Kidney (tissue), 14 donors: ENCODE measurements around the gene HOXC5. TPM values are rescaled to one million over a fixed set of nuclear protein-coding genes. Genes with fewer than 3 reads are reported as not detected.

ENCODE experiments used
- DNase-seq, 5 donors: peaks; one replicate each; pipeline ENCODE4 v3.0.0-alpha.2; 2013 to 2020
- FAIRE-seq: peaks from 2 replicates; lab custom pipeline; 2012; peaks lifted over from hg19 to GRCh38; lab: Jason Lieb, UNC
- H3K27ac ChIP-seq, 2 donors: one replicate each; pipeline ENCODE4 v1.7.0; 2013; ENCODE audit warnings: low read depth in 2 of 2, low read length in 2 of 2, inconsistent platforms in 1 of 2
- H3K27me3 ChIP-seq: one replicate; pipeline ENCODE4 v1.7.1; 2013; ENCODE audit warnings: low read length, inconsistent platforms; ENCODE audit not compliant: control insufficient read depth, insufficient read depth
- H3K36me3 ChIP-seq, 3 donors: one replicate each; pipeline versions ENCODE4 v1.7.0 to v1.7.1; 2013; ENCODE audit warnings: low read length in 3 of 3, control low read depth in 1 of 3, inconsistent platforms in 1 of 3; ENCODE audit not compliant: insufficient read depth in 3 of 3, control insufficient read depth in 2 of 3
- H3K4me1 ChIP-seq, 3 donors: one replicate each; pipeline versions ENCODE4 v1.7.0 to v1.7.1; 2013; ENCODE audit warnings: low read length in 3 of 3, inconsistent platforms in 1 of 3, low read depth in 1 of 3; ENCODE audit not compliant: control insufficient read depth in 2 of 3, insufficient read depth in 2 of 3
- H3K4me3 ChIP-seq, 3 donors: one replicate each; pipeline versions ENCODE4 v1.7.0 to v1.8.1; 2013; ENCODE audit warnings: low read length in 3 of 3, control low read depth in 1 of 3, inconsistent platforms in 1 of 3
- H3K9ac ChIP-seq, 3 donors: one replicate each; pipeline versions ENCODE4 v1.7.0 to v1.7.1; 2013; ENCODE audit warnings: low read length in 3 of 3, control low read depth in 1 of 3, inconsistent platforms in 1 of 3
- H3K9me3 ChIP-seq, 3 donors: one replicate each; pipeline versions ENCODE4 v1.7.0 to v1.7.1; 2013; ENCODE audit warnings: low read length in 3 of 3, control low read depth in 1 of 3, inconsistent platforms in 1 of 3; ENCODE audit not compliant: control insufficient read depth in 2 of 3, insufficient read depth in 1 of 3
- CTCF ChIP-seq: IDR thresholded peaks from 3 replicates; pipeline ENCODE4 v1.5.1; 2012; ENCODE audit warnings: mild to moderate bottlenecking, moderate library complexity, borderline replicate concordance; ENCODE audit not compliant: insufficient read depth; ENCODE audit errors: extremely low read depth
- intact Hi-C: fragments of 100-400 bp; cut with DNase I; formaldehyde crosslinking; loops from one replicate; pipeline ENCODE4 v1.11.1; 2022
- polyA plus RNA-seq: library from polyadenylated mRNA; stranded (reverse); fragments of 350-450 nt; fragmentation: Illumina TruSeq; extraction: RNeasy Lipid Tissue Mini Kit (QIAGEN cat#74804); gene quantifications from one replicate; pipeline ENCODE4 v1.2.3, GENCODE V29; 2014; ENCODE audit warnings: low read depth, low replicate concordance; ENCODE audit not compliant: insufficient read depth
- total RNA-seq: library from RNA; stranded (reverse); fragmentation: NEBNext Ultra II Directional; extraction: Animal tissue kit (Norgen Biotek cat#: 25700); gene quantifications from one replicate; pipeline ENCODE4 v1.2.1, GENCODE V29; 2021
- donor health status: control.
- donor health status: control.
- donor health status: control.
- donor health status: control.
- donor health status: control.
- donor health status: DM: yes; HTN: yes; CAD: no.
- donor health status: Normal renal cell carcinoma (clear cell type).

Gene HOXC5
- total and polyA plus RNA-seq, 2 donors from 2014 or later: 0.24 to 4.8 TPM

- FAIRE-seq (no peak), DNase-seq (peak in 4 of 5 donors; percentile 70 to 83 (median 77))
- no peak for TF ChIP-seq CTCF
- Histone ChIP-seq H3K4me1 (peaks cover 0 to 24% (median 21%) of the 10 kb centered on the region in 3 donors), H3K36me3 (no peaks in the 10 kb centered on the region), H3K27me3 (peaks cover 3% of the 10 kb centered on the region), H3K27ac (peak overlapping the region; percentile 87 to 93), H3K9ac (peak overlapping the region; percentile 10 to 95 (median 58)), H3K9me3 (no peaks in the 10 kb centered on the region), H3K4me3 (peak overlapping the region; percentile 53 to 88 (median 75))
- intact Hi-C loops: no loop called here
Observed at GRCh38 chr12:53996240-53997203, 36.3 kb upstream of the HOXC5 start.

- intact Hi-C loops: no loop called here
- Histone ChIP-seq H3K27ac (peak overlapping the region; percentile 87 to 93), H3K36me3 (no peaks in the 10 kb centered on the region), H3K9me3 (no peaks in the 10 kb centered on the region), H3K27me3 (peaks cover 3% of the 10 kb centered on the region), H3K4me3 (peak overlapping the region; percentile 39 to 88 (median 53)), H3K4me1 (peaks cover 0 to 24% (median 17%) of the 10 kb centered on the region in 3 donors), H3K9ac (peak overlapping the region; percentile 10 to 95 (median 49))
- DNase-seq: peak in 1 of 5 donors; percentile 82
- FAIRE-seq: no peak
- TF ChIP-seq CTCF: no peak
Observed at GRCh38 chr12:53997204-53998109, 35.4 kb upstream of the HOXC5 start.

- no peak for FAIRE-seq
- H3K27me3 ChIP-seq: peaks cover 2% of the 10 kb centered on the region
- peak in 4 of 5 donors; percentile 80 to 85 (median 84) for DNase-seq
Observed at GRCh38 chr12:53998110-53998899, 34.5 kb upstream of the HOXC5 start.

More at GRCh38 chr12:53998110-53998899, 34.5 kb upstream of the HOXC5 start:
- Histone ChIP-seq H3K27ac (peak overlapping the region; percentile 87 to 93), H3K36me3 (no peaks in the 10 kb centered on the region), H3K4me1 (peaks cover 0 to 18% (median 15%) of the 10 kb centered on the region in 3 donors), H3K4me3 (peak overlapping the region; percentile 2 to 88 (median 19)), H3K9me3 (no peaks in the 10 kb centered on the region), H3K9ac (peak overlapping the region; percentile 20 to 95 (median 49))
- no peak for TF ChIP-seq CTCF
- intact Hi-C loops: no loop called here
